Right lobe of liver (tissue), 4 donors: ENCODE measurements around the gene LOXL1.

Experiments
- CTCF ChIP-seq, 4 donors: fragments of 200-600 bp in 3 of 4; fragments of 450-650 bp in 1 of 4; IDR thresholded peaks; one replicate each; pipeline versions ENCODE4 v1.5.1 to v1.8.0; 2016 to 2022; ENCODE audit warnings: antibody characterized with exemption in 4 of 4, mild to moderate bottlenecking in 2 of 4
- POLR2A ChIP-seq: fragments of 450-650 bp; IDR thresholded peaks from one replicate; pipeline ENCODE4 v1.6.1; 2017; ENCODE audit warnings: antibody characterized with exemption, mild to moderate bottlenecking
- donor health status: DM: no; HTN: no; CAD: no.
- donor health status: DM: no; HTN: no; CAD: no.
- donor health status: DM: no; HTN: yes; CAD: no.

DNA sequence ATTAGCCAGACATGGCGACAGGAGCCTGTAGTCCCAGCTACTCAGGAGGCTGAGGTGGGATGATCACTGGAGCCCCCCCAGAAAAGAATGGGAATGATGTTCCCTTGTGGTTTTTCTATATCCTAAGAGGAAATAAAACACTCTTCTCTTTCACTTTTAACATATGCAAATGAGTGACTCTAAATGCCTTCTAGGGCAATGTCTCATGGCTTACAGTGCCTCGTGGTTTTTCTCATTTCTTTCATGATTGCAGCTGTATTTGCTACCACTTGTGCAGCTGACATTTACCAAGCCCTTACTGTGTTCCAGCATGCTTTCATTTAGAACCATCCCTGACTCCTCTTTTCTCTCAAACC lies 39.5 kb downstream of the LOXL1 start:
- TF ChIP-seq CTCF (IDR thresholded peaks at IDR 0.05) (no peak), POLR2A (no peak)
